GM10248 (cell line): Measurements from ENCODE around the gene VRTN.
"Not testable (repeated sequence)": the region's sequence is repeated elsewhere in the genome, so short reads cannot be mapped to it uniquely, and the experiment has no call there.

Experiments
- CTCF ChIA-PET: fragments of 300-600 bp; sonication (Branson Sonifier 250); formaldehyde crosslinking; extraction: SDS; loops from one replicate; lab custom pipeline; 2021; ENCODE audit warnings: antibody characterized with exemption; lab: Yijun Ruan, JAX
- POLR2A ChIA-PET: fragments of 350-650 bp; sonication (Branson Sonifier 250); formaldehyde crosslinking; extraction: SDS; loops from one replicate; lab custom pipeline; 2020; ENCODE audit warnings: antibody characterized with exemption; lab: Yijun Ruan, JAX
- DNase-seq: peaks from one replicate; pipeline ENCODE4 v3.0.0; 2012; ENCODE audit errors: extremely low spot score
- CTCF ChIP-seq: IDR thresholded peaks from 2 replicates; pipeline ENCODE4 v1.5.1; 2012; ENCODE audit warnings: mild to moderate bottlenecking, low read depth; ENCODE audit errors: extremely low read depth, missing control alignments, control extremely low read depth

VRTN gene

GRCh38 chr14:74326369-74327152 lies 21.7 kb upstream of the VRTN start:
- CTCF ChIA-PET: interaction anchor here (1.3 to 1.9 kb wide), 4 partner anchors 10 to 21 kb away, joined by 3 to 8 read pairs (median 4); partner anchors contain the start of gene VRTN
- no peak for DNase-seq

GRCh38 chr14:74329950-74330552 lies 18.2 kb upstream of the VRTN start:
- DNase-seq, POLR2A ChIA-PET, CTCF ChIA-PET: not testable (repeated sequence)

More at GRCh38 chr14:74326369-74327152, 21.7 kb upstream of the VRTN start:
- POLR2A ChIA-PET: no interaction called here
- no peak for TF ChIP-seq CTCF

GRCh38 chr14:74333909-74334308 lies 14.4 kb upstream of the VRTN start:
- ChIA-PET POLR2A (no interaction called here), CTCF (interaction anchor here (1.3 kb wide), 1 partner anchor 30 kb away, joined by 3 read pairs; no protein-coding TSS in a partner anchor)
- no peak for TF ChIP-seq CTCF
- DNase-seq: no peak

GRCh38 chr14:74346341-74346740 lies 1.9 kb upstream of the VRTN start:
- POLR2A ChIA-PET: no interaction called here
- CTCF ChIA-PET: interaction anchor here (1.6 kb wide), 1 partner anchor 17 kb away, joined by 4 read pairs; no protein-coding TSS in a partner anchor
- DNase-seq: no peak
- TF ChIP-seq CTCF: no peak

- CTCF ChIA-PET: interaction anchor here (0.8 to 1.8 kb wide), 4 partner anchors 8 to 21 kb away, joined by 3 to 6 read pairs (median 4); no protein-coding TSS in a partner anchor
These were observed 1.0 kb upstream of the VRTN start for GRCh38 chr14:74347097-74347794.

GRCh38 chr14:74347795-74348100 lies 523 bp upstream of the VRTN start:
- no peak for TF ChIP-seq CTCF
- ChIA-PET CTCF (interaction anchor here (0.8 to 1.8 kb wide), 5 partner anchors 8 to 119 kb away, joined by 3 to 6 read pairs (median 3); no protein-coding TSS in a partner anchor), POLR2A (no interaction called here)
- DNase-seq: no peak

More at GRCh38 chr14:74347097-74347794, 1.0 kb upstream of the VRTN start:
- no peak for TF ChIP-seq CTCF
- DNase-seq: no peak
- POLR2A ChIA-PET: no interaction called here
